Neural cell (in vitro differentiated cells): ENCODE data around the gene TCF4. TPM values are rescaled to one million over a fixed set of nuclear protein-coding genes. Genes with fewer than 3 reads are reported as not detected.

Source experiments
- H2AFZ ChIP-seq: fragments of 200-600, 300-800 bp; sonication (generic), shearing (Covaris generic); 2 replicates; pipeline ENCODE4 v1.6.0; 2014; ENCODE audit warnings: low read depth, mild to moderate bottlenecking, antibody characterized with exemption, low read length, moderate library complexity
- H3F3A ChIP-seq: fragments of 200-600 bp; shearing (Covaris generic); 2 replicates; pipeline ENCODE4 v1.6.1; 2016; ENCODE audit warnings: mild to moderate bottlenecking, moderate library complexity, mixed read lengths, antibody characterized with exemption, low read length; ENCODE audit not compliant: insufficient read depth, poor library complexity, severe bottlenecking
- H3K27ac ChIP-seq: fragments of 200-600, 300-800 bp; sonication (generic), shearing (Covaris generic); 2 replicates; pipeline ENCODE4 v1.5.1; 2014; ENCODE audit warnings: mild to moderate bottlenecking, low read length, moderate library complexity
- H3K27me3 ChIP-seq: fragments of 300-800, 200-600 bp; sonication (generic), shearing (Covaris generic); 2 replicates; pipeline ENCODE4 v1.6.0; 2014; ENCODE audit warnings: mild to moderate bottlenecking, low read depth, low read length, moderate library complexity; ENCODE audit not compliant: insufficient read depth
- H3K36me3 ChIP-seq: fragments of 300-800, 200-600 bp; sonication (generic), shearing (Covaris generic); 2 replicates; pipeline ENCODE4 v1.5.1; 2014; ENCODE audit warnings: mild to moderate bottlenecking, antibody characterized with exemption, low read length, moderate library complexity; ENCODE audit not compliant: insufficient read depth
- H3K4me2 ChIP-seq: fragments of 300-800, 200-600 bp; sonication (generic), shearing (Covaris generic); 2 replicates; pipeline ENCODE4 v1.6.0; 2014; ENCODE audit warnings: mild to moderate bottlenecking, low read length
- H3K4me3 ChIP-seq: fragments of 300-800, 200-600 bp; sonication (generic), shearing (Covaris generic); 2 replicates; pipeline ENCODE4 v1.5.1; 2014; ENCODE audit warnings: mild to moderate bottlenecking, low read length, moderate library complexity
- H3K79me2 ChIP-seq: fragments of 200-600 bp; shearing (Covaris generic); replicated peaks from 2 replicates; pipeline ENCODE4 v1.6.0; 2014; ENCODE audit warnings: mild to moderate bottlenecking, low read length, moderate library complexity; ENCODE audit not compliant: insufficient read depth
- H3K9ac ChIP-seq: fragments of 300-800, 200-600 bp; sonication (generic), shearing (Covaris generic); 2 replicates; pipeline ENCODE4 v1.6.1; 2016; ENCODE audit warnings: mild to moderate bottlenecking, low read length, mixed read lengths
- H3K9me2 ChIP-seq: fragments of 200-600 bp; shearing (Covaris generic); 2 replicates; pipeline ENCODE4 v1.6.1; 2016; ENCODE audit warnings: mild to moderate bottlenecking, low read length, mixed read lengths; ENCODE audit not compliant: insufficient read depth
- H3K9me3 ChIP-seq: fragments of 200-600, 300-800 bp; sonication (generic), shearing (Covaris generic); 2 replicates; pipeline ENCODE4 v1.6.1; 2016; ENCODE audit warnings: mild to moderate bottlenecking, mixed run types, low read length, moderate library complexity, mixed read lengths
- H4K20me1 ChIP-seq: fragments of 200-600 bp; shearing (Covaris generic); 2 replicates; pipeline ENCODE4 v1.6.1; 2016; ENCODE audit warnings: mild to moderate bottlenecking, mixed run types; ENCODE audit not compliant: insufficient read depth
- EP300 ChIP-seq: fragments of 450-650 bp; conservative IDR thresholded peaks from 2 replicates; pipeline ENCODE4 v1.6.1; 2014; ENCODE audit warnings: antibody characterized with exemption, mild to moderate bottlenecking, moderate library complexity; ENCODE audit not compliant: poor library complexity, severe bottlenecking
- EZH2 ChIP-seq: fragments of 200-600, 300-800 bp; shearing (Covaris generic), sonication (generic); IDR thresholded peaks from 2 replicates; pipeline ENCODE4 v1.6.1; 2014; ENCODE audit warnings: antibody characterized with exemption, low read length, borderline replicate concordance, mild to moderate bottlenecking; ENCODE audit not compliant: insufficient read depth, poor library complexity, severe bottlenecking
- MXI1 ChIP-seq: fragments of 450-650 bp; conservative IDR thresholded peaks from 2 replicates; pipeline ENCODE4 v1.6.1; 2014; ENCODE audit warnings: antibody characterized with exemption, mild to moderate bottlenecking; ENCODE audit not compliant: poor library complexity, severe bottlenecking
- POLR2AphosphoS5 ChIP-seq: IDR thresholded peaks from 2 replicates; pipeline ENCODE4 v1.6.1; 2012
- RAD21 ChIP-seq: fragments of 450-650 bp; conservative IDR thresholded peaks from 2 replicates; pipeline ENCODE4 v1.6.1; 2014; ENCODE audit warnings: antibody characterized with exemption, mild to moderate bottlenecking, moderate library complexity
- SMC3 ChIP-seq: fragments of 450-650 bp; conservative IDR thresholded peaks from 2 replicates; pipeline ENCODE4 v1.6.1; 2014; ENCODE audit warnings: antibody characterized with exemption, mild to moderate bottlenecking, moderate library complexity; ENCODE audit not compliant: poor library complexity
- TAF1 ChIP-seq: IDR thresholded peaks from 2 replicates; pipeline ENCODE4 v1.6.1; 2012; ENCODE audit warnings: low read depth
- polyA plus RNA-seq: library from polyadenylated mRNA; depleted of rRNA; stranded (reverse); fragments of >200 nt; gene quantifications from 2 replicates; pipeline ENCODE4 v1.2.3, GENCODE V29; 2014
- TF ChIP-seq, protein P1 (sequence below): fragments of 450-650 bp; IDR thresholded peaks from 2 replicates; pipeline ENCODE4 v1.5.1; 2014; ENCODE audit warnings: antibody characterized with exemption, mild to moderate bottlenecking, moderate library complexity; ENCODE audit not compliant: poor library complexity, severe bottlenecking
- TF ChIP-seq, protein P2 (sequence below): IDR thresholded peaks from 2 replicates; pipeline ENCODE4 v1.6.1; 2012; ENCODE audit warnings: borderline replicate concordance

TCF4 gene
- polyA plus RNA-seq, 1 donor from 2014 or later: 7.0 TPM

DNA sequence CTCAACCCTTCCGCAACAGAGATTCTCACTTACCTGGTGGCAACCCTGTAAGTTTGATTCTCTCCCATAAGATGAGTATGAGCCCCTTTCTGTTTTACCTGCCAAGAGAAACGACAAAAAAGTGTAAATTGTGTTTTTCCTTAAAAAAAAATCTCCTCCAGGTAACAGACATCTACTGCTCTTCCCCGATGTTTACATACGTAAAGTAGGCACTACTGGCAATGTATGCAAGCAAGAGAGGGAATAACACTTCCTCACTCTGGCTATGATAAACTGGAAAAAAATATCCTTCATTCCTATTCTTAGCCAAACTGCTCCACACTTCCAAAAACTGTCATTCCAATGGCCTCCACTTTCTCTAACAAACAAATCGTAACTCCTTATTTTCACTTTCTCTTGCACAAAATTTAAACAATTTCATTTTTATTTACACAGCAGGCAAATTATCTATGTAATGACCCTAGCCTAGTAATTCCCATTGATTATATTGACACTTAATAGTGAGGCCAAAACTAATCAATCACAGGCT lies 184.5 kb downstream of the TCF4 start:
- Histone ChIP-seq H4K20me1 (no peaks in the 10 kb centered on the region), H3K27me3 (no peaks in the 10 kb centered on the region), H3F3A (no peaks in the 10 kb centered on the region), H3K9me3 (no peaks in the 10 kb centered on the region), H2AFZ (no peak overlapping the region), H3K4me2 (no peak overlapping the region), H3K4me3 (no peak overlapping the region), H3K9ac (no peak overlapping the region), H3K36me3 (no peaks in the 10 kb centered on the region), H3K27ac (no peak overlapping the region), H3K79me2 (peaks cover 11% of the 10 kb centered on the region), H3K9me2 (no peaks in the 10 kb centered on the region)
- TF ChIP-seq, protein P1, sequence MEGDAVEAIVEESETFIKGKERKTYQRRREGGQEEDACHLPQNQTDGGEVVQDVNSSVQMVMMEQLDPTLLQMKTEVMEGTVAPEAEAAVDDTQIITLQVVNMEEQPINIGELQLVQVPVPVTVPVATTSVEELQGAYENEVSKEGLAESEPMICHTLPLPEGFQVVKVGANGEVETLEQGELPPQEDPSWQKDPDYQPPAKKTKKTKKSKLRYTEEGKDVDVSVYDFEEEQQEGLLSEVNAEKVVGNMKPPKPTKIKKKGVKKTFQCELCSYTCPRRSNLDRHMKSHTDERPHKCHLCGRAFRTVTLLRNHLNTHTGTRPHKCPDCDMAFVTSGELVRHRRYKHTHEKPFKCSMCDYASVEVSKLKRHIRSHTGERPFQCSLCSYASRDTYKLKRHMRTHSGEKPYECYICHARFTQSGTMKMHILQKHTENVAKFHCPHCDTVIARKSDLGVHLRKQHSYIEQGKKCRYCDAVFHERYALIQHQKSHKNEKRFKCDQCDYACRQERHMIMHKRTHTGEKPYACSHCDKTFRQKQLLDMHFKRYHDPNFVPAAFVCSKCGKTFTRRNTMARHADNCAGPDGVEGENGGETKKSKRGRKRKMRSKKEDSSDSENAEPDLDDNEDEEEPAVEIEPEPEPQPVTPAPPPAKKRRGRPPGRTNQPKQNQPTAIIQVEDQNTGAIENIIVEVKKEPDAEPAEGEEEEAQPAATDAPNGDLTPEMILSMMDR: no peak
- TF ChIP-seq EZH2 (no peak), TAF1 (no peak), SMC3 (no peak), EP300 (no peak), MXI1 (no peak), RAD21 (no peak), POLR2AphosphoS5 (no peak)
- TF ChIP-seq, protein P2, sequence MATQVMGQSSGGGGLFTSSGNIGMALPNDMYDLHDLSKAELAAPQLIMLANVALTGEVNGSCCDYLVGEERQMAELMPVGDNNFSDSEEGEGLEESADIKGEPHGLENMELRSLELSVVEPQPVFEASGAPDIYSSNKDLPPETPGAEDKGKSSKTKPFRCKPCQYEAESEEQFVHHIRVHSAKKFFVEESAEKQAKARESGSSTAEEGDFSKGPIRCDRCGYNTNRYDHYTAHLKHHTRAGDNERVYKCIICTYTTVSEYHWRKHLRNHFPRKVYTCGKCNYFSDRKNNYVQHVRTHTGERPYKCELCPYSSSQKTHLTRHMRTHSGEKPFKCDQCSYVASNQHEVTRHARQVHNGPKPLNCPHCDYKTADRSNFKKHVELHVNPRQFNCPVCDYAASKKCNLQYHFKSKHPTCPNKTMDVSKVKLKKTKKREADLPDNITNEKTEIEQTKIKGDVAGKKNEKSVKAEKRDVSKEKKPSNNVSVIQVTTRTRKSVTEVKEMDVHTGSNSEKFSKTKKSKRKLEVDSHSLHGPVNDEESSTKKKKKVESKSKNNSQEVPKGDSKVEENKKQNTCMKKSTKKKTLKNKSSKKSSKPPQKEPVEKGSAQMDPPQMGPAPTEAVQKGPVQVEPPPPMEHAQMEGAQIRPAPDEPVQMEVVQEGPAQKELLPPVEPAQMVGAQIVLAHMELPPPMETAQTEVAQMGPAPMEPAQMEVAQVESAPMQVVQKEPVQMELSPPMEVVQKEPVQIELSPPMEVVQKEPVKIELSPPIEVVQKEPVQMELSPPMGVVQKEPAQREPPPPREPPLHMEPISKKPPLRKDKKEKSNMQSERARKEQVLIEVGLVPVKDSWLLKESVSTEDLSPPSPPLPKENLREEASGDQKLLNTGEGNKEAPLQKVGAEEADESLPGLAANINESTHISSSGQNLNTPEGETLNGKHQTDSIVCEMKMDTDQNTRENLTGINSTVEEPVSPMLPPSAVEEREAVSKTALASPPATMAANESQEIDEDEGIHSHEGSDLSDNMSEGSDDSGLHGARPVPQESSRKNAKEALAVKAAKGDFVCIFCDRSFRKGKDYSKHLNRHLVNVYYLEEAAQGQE: no peak

DNA sequence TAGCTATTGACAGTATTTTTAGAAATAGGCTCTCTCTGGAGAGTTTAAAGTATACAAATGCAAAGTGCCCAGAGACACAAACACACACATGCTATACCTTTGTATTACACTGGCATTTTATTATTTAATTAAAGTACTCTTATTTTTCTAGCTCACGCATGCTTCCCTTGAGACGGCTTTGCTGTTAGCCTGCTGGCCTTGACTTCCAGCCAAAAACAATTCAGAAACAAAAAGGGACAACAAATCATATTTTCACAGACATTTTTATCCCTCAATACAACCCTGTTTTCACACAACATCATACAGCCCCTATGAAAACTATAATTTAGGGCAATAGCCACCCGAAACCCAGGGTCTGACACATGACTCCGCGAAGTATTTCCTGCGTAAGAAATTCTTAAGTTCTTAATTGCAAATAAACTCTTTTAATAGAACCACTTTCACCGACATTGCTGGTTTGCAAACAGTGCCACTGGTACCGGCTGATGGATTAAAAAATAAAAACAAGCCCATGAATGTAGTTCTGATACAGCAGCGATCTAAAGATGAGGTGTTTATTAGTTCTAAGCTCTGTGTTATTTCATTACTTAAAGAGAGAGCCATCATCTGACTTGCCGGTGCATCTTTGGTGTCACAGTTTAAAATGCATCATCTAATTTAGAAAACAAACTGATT lies 185.1 kb downstream of the TCF4 start:
- H4K20me1 ChIP-seq: no peaks in the 10 kb centered on the region
- H3F3A ChIP-seq: no peaks in the 10 kb centered on the region
- no peaks in the 10 kb centered on the region for H3K9me3 ChIP-seq
- no peak overlapping the region for H3K9ac ChIP-seq
- H3K79me2 ChIP-seq: peaks cover 11% of the 10 kb centered on the region
- no peak overlapping the region for H3K4me2 ChIP-seq
- H3K4me3 ChIP-seq: no peak overlapping the region
- H3K27ac ChIP-seq: no peak overlapping the region
- H3K9me2 ChIP-seq: no peaks in the 10 kb centered on the region
- no peak overlapping the region for H2AFZ ChIP-seq
- no peaks in the 10 kb centered on the region for H3K36me3 ChIP-seq
- TF ChIP-seq, protein P1: no peak
- TF ChIP-seq, protein P2: no peak
- no peak for TF ChIP-seq TAF1
- no peak for TF ChIP-seq POLR2AphosphoS5
- no peak for TF ChIP-seq EP300
- no peak for TF ChIP-seq SMC3
- no peaks in the 10 kb centered on the region for H3K27me3 ChIP-seq
